ENCODE measurements around the gene ADORA3.

ADORA3 gene

GRCh38 chr1:111475701-111476100, 27.7 kb downstream of the ADORA3 start:
- Histone ChIP-seq H3K4me2 (ENCODE audit: low read depth, low read length) (no peak overlapping the region), H3F3A (ENCODE audit: insufficient read depth, low read length) (no peaks in the 10 kb centered on the region), H3K9me2 (replicated peaks; ENCODE audit: insufficient read depth, low read length) (no peaks in the 10 kb centered on the region), H2AFZ (ENCODE audit: low read length) (no peak overlapping the region), H3K9me3 (replicated peaks; ENCODE audit: insufficient read depth, low read length) (no peaks in the 10 kb centered on the region), H3K27me3 (replicated peaks; ENCODE audit: insufficient read depth, low read length) (peaks cover 39% of the 10 kb centered on the region), H3K36me3 (replicated peaks; ENCODE audit: insufficient read depth, low read length) (no peaks in the 10 kb centered on the region), H3K4me3 (ENCODE audit: low read length) (no peak overlapping the region), H3K79me2 (ENCODE audit: low read length) (no peaks in the 10 kb centered on the region), H4K20me1 (ENCODE audit: insufficient read depth, low read length) (no peaks in the 10 kb centered on the region), H3K9ac (ENCODE audit: low read length) (no peak overlapping the region), H3K4me1 (ENCODE audit: low read length) (peaks cover 14% of the 10 kb centered on the region), H3K27ac (ENCODE audit: low read length) (no peak overlapping the region)
- TF ChIP-seq, protein P1, sequence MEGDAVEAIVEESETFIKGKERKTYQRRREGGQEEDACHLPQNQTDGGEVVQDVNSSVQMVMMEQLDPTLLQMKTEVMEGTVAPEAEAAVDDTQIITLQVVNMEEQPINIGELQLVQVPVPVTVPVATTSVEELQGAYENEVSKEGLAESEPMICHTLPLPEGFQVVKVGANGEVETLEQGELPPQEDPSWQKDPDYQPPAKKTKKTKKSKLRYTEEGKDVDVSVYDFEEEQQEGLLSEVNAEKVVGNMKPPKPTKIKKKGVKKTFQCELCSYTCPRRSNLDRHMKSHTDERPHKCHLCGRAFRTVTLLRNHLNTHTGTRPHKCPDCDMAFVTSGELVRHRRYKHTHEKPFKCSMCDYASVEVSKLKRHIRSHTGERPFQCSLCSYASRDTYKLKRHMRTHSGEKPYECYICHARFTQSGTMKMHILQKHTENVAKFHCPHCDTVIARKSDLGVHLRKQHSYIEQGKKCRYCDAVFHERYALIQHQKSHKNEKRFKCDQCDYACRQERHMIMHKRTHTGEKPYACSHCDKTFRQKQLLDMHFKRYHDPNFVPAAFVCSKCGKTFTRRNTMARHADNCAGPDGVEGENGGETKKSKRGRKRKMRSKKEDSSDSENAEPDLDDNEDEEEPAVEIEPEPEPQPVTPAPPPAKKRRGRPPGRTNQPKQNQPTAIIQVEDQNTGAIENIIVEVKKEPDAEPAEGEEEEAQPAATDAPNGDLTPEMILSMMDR (IDR thresholded peaks at IDR 0.05; ENCODE audit: low read length), result no peak
- TF ChIP-seq EZH2 (optimal IDR thresholded peaks at IDR 0.05; ENCODE audit: low read depth, low read length), result no peak
- no peak for TF ChIP-seq EZH2phosphoT487 (IDR thresholded peaks at IDR 0.05; ENCODE audit: low read length)
- DNase-seq, result no peak

GRCh38 chr1:111474521-111474920, 28.9 kb downstream of the ADORA3 start:
- Histone ChIP-seq H2AFZ (ENCODE audit: low read length) (no peak overlapping the region), H3F3A (ENCODE audit: insufficient read depth, low read length) (no peaks in the 10 kb centered on the region), H3K4me1 (ENCODE audit: low read length) (peaks cover 14% of the 10 kb centered on the region), H4K20me1 (ENCODE audit: insufficient read depth, low read length) (no peaks in the 10 kb centered on the region), H3K9ac (ENCODE audit: low read length) (no peak overlapping the region), H3K27me3 (replicated peaks; ENCODE audit: insufficient read depth, low read length) (peaks cover 27% of the 10 kb centered on the region), H3K36me3 (replicated peaks; ENCODE audit: insufficient read depth, low read length) (no peaks in the 10 kb centered on the region), H3K9me2 (replicated peaks; ENCODE audit: insufficient read depth, low read length) (no peaks in the 10 kb centered on the region), H3K4me3 (ENCODE audit: low read length) (no peak overlapping the region), H3K9me3 (replicated peaks; ENCODE audit: insufficient read depth, low read length) (no peaks in the 10 kb centered on the region), H3K79me2 (ENCODE audit: low read length) (no peaks in the 10 kb centered on the region), H3K4me2 (ENCODE audit: low read depth, low read length) (no peak overlapping the region), H3K27ac (ENCODE audit: low read length) (no peak overlapping the region)
- DNase-seq, result no peak
- no peak for TF ChIP-seq EZH2 (optimal IDR thresholded peaks at IDR 0.05; ENCODE audit: low read depth, low read length)
- TF ChIP-seq, protein P1 (IDR thresholded peaks at IDR 0.05; ENCODE audit: low read length), result no peak
- no peak for TF ChIP-seq EZH2phosphoT487 (IDR thresholded peaks at IDR 0.05; ENCODE audit: low read length)

DNA sequence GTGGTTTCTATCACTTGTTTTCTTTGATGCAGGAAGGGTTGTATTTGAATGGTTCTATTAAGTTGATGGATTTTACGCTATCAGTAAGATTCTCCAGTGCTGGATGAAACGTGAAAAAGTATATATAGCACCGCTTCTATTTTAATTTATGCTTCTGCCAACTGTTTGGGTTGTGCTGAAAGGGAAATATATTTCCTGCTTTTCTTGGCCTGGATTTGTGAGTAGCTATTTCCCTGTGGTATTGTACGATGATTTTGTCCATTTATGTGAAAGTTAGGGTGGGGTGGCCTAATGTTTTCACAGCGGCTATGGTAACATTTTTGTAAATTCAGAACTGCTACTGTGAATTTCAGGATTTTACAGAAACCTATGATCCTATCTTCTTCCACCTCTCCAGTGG, 29.3 kb downstream of the ADORA3 start:
- Histone ChIP-seq H3K9ac (ENCODE audit: low read length) (no peak overlapping the region), H3K9me2 (replicated peaks; ENCODE audit: insufficient read depth, low read length) (no peaks in the 10 kb centered on the region)
- TF ChIP-seq, protein P1 (IDR thresholded peaks at IDR 0.05; ENCODE audit: low read length), result no peak
- TF ChIP-seq EZH2 (optimal IDR thresholded peaks at IDR 0.05; ENCODE audit: low read depth, low read length) (no peak), EZH2phosphoT487 (IDR thresholded peaks at IDR 0.05; ENCODE audit: low read length) (no peak)

More for the DNA sequence above, 29.3 kb downstream of the ADORA3 start:
- H3K9me3 ChIP-seq (replicated peaks; ENCODE audit: insufficient read depth, low read length), result no peaks in the 10 kb centered on the region
- no peaks in the 10 kb centered on the region for H4K20me1 ChIP-seq (ENCODE audit: insufficient read depth, low read length)
- H3K4me1 ChIP-seq (ENCODE audit: low read length), result peaks cover 14% of the 10 kb centered on the region
- H3K79me2 ChIP-seq (ENCODE audit: low read length), result no peaks in the 10 kb centered on the region
- no peak overlapping the region for H3K4me3 ChIP-seq (ENCODE audit: low read length)
- no peak overlapping the region for H3K4me2 ChIP-seq (ENCODE audit: low read depth, low read length)
- DNase-seq, result no peak
- no peak overlapping the region for H3K27ac ChIP-seq (ENCODE audit: low read length)
- H3F3A ChIP-seq (ENCODE audit: insufficient read depth, low read length), result no peaks in the 10 kb centered on the region
- no peak overlapping the region for H2AFZ ChIP-seq (ENCODE audit: low read length)
- H3K36me3 ChIP-seq (replicated peaks; ENCODE audit: insufficient read depth, low read length), result no peaks in the 10 kb centered on the region
- H3K27me3 ChIP-seq (replicated peaks; ENCODE audit: insufficient read depth, low read length), result peaks cover 23% of the 10 kb centered on the region
